ENCODE measurements around the gene CERS5. TPM values are rescaled to one million over a fixed set of nuclear protein-coding genes. Genes with fewer than 3 reads are reported as not detected.

The CERS5 gene
- total RNA-seq, 4 donors from 2014 or later = 29.4 to 45.1 (median 38.9) TPM

- TF ChIP-seq POLR2A (IDR thresholded peaks at IDR 0.05) (no peak), POLR2AphosphoS5 (IDR thresholded peaks at IDR 0.05) (no peak)
- WGBS = 99% methylated on average over 4 of the region's 4 CpGs
- no peak overlapping the region for H3K4me3 ChIP-seq
- no peak for DNase-seq (ENCODE audit: low spot score in 2 of 2)
- H3K27me3 ChIP-seq = no peaks in the 10 kb centered on the region
- peaks cover 7% of the 10 kb centered on the region for H3K36me3 ChIP-seq
- no peaks in the 10 kb centered on the region for H3K9me3 ChIP-seq
- no peak overlapping the region for H3K27ac ChIP-seq
- H3K4me1 ChIP-seq = no peaks in the 10 kb centered on the region
Observed at GRCh38 chr12:50147281-50147680, 19.9 kb downstream of the CERS5 start.

DNA sequence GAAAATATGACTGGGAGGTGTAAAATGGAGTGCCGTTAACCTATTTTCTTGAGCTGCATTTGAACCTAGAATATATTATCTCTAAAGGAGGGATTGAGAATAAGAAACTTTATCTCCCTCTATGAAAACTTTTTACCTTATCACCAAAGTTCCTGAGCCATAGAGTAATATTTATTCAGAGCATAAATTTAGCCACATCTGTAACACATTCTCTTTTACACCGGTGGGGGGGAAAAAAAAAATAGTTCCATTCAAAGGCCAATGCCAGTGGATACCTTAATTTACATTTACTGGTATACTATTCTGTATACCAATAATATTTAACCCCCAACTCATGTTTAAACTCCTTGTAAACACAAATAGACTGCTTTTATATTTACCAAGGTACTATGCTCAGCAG is 21.7 kb downstream of the CERS5 start:
- no peak overlapping the region for H3K27ac ChIP-seq
- TF ChIP-seq CTCF (IDR thresholded peaks at IDR 0.05) (no peak), POLR2AphosphoS5 (IDR thresholded peaks at IDR 0.05) (no peak), EP300 (IDR thresholded peaks at IDR 0.05) (no peak)
- H3K4me3 ChIP-seq = no peak overlapping the region
- H3K36me3 ChIP-seq = peaks cover 17% of the 10 kb centered on the region
- WGBS = 86% methylated on average over 2 of the region's 2 CpGs
- no peaks in the 10 kb centered on the region for H3K4me1 ChIP-seq
- no peaks in the 10 kb centered on the region for H3K9me3 ChIP-seq
- no peaks in the 10 kb centered on the region for H3K27me3 ChIP-seq
- no peak for DNase-seq (ENCODE audit: low spot score in 2 of 2)

- H3K36me3 ChIP-seq = peaks cover 22% of the 10 kb centered on the region
- no peaks in the 10 kb centered on the region for H3K4me1 ChIP-seq
- no peak overlapping the region for H3K4me3 ChIP-seq
- H3K27ac ChIP-seq = no peak overlapping the region
- no peak for DNase-seq (ENCODE audit: low spot score in 2 of 2)
- H3K9me3 ChIP-seq = no peaks in the 10 kb centered on the region
- WGBS = 85% methylated on average over 8 of the region's 8 CpGs
- TF ChIP-seq POLR2AphosphoS5 (IDR thresholded peaks at IDR 0.05) (no peak), POLR2A (IDR thresholded peaks at IDR 0.05) (no peak), CTCF (IDR thresholded peaks at IDR 0.05) (no peak), EP300 (IDR thresholded peaks at IDR 0.05) (no peak)
- H3K27me3 ChIP-seq = no peaks in the 10 kb centered on the region
Observed at GRCh38 chr12:50142993-50143392, 24.2 kb downstream of the CERS5 start.

GRCh38 chr12:50132505-50133135 is 34.5 kb downstream of the CERS5 start:
- WGBS = 96% methylated on average over 2 of the region's 2 CpGs
- Histone ChIP-seq H3K9me3 (no peaks in the 10 kb centered on the region), H3K27me3 (no peaks in the 10 kb centered on the region), H3K27ac (no peak overlapping the region), H3K36me3 (peaks cover 73% of the 10 kb centered on the region), H3K4me3 (no peak overlapping the region), H3K4me1 (peaks cover 3% of the 10 kb centered on the region)
- TF ChIP-seq POLR2AphosphoS5 (IDR thresholded peaks at IDR 0.05) (no peak), CTCF (IDR thresholded peaks at IDR 0.05) (peak in 1 of 2 donors; percentile 32)
- no peak for DNase-seq (ENCODE audit: low spot score in 2 of 2)

GRCh38 chr12:50129290-50129689 is 37.9 kb downstream of the CERS5 start:
- no peak overlapping the region for H3K27ac ChIP-seq
- peaks cover 61% of the 10 kb centered on the region for H3K36me3 ChIP-seq
- no peaks in the 10 kb centered on the region for H3K4me1 ChIP-seq
- no peak for TF ChIP-seq CTCF (IDR thresholded peaks at IDR 0.05)
- TF ChIP-seq EP300 (IDR thresholded peaks at IDR 0.05) = no peak
- no peak for TF ChIP-seq POLR2A (IDR thresholded peaks at IDR 0.05)
- TF ChIP-seq POLR2AphosphoS5 (IDR thresholded peaks at IDR 0.05) = no peak
- no peaks in the 10 kb centered on the region for H3K27me3 ChIP-seq
- no peaks in the 10 kb centered on the region for H3K9me3 ChIP-seq
- no peak for DNase-seq (ENCODE audit: low spot score in 2 of 2)
- 60% methylated on average over 4 of the region's 4 CpGs for WGBS
- no peak overlapping the region for H3K4me3 ChIP-seq

- H3K9me3 ChIP-seq = no peaks in the 10 kb centered on the region
- DNase-seq (ENCODE audit: low spot score in 2 of 2) = no peak
- TF ChIP-seq CTCF (IDR thresholded peaks at IDR 0.05) (no peak), POLR2AphosphoS5 (IDR thresholded peaks at IDR 0.05) (no peak), EP300 (IDR thresholded peaks at IDR 0.05) (no peak), POLR2A (IDR thresholded peaks at IDR 0.05) (no peak)
- no peak overlapping the region for H3K4me3 ChIP-seq
- H3K4me1 ChIP-seq = no peaks in the 10 kb centered on the region
- H3K27me3 ChIP-seq = no peaks in the 10 kb centered on the region
- H3K36me3 ChIP-seq = peaks cover 57% of the 10 kb centered on the region
- no peak overlapping the region for H3K27ac ChIP-seq
- WGBS = 50% methylated on average over 2 of the region's 2 CpGs
Observed at GRCh38 chr12:50127546-50127945, 39.6 kb downstream of the CERS5 start.
